Smooth muscle cell (in vitro differentiated cells): ENCODE results near the gene BIVM. TPM values are rescaled to one million over a fixed set of nuclear protein-coding genes. Genes with fewer than 3 reads are reported as not detected.

Experiments
- DNase-seq: peaks from one replicate; lab custom pipeline; 2025; ENCODE audit not compliant: unreplicated experiment; lab: John Stamatoyannopoulos, UW
- H2AFZ ChIP-seq: fragments of 200-600 bp; sonication (generic); 2 replicates; pipeline ENCODE4 v1.6.0; 2016; ENCODE audit warnings: antibody characterized with exemption, low read depth, mild to moderate bottlenecking
- H3F3A ChIP-seq: fragments of 200-600 bp; sonication (generic); 2 replicates; pipeline ENCODE4 v1.6.0; 2017; ENCODE audit warnings: antibody characterized with exemption, low read depth
- H3K27ac ChIP-seq: fragments of 200-600 bp; sonication (generic); 2 replicates; pipeline ENCODE4 v1.5.1; 2016; ENCODE audit warnings: low read depth, mild to moderate bottlenecking
- H3K27me3 ChIP-seq: fragments of 200-600 bp; sonication (generic); 2 replicates; pipeline ENCODE4 v1.6.1; 2016; ENCODE audit warnings: low read depth, mild to moderate bottlenecking
- H3K36me3 ChIP-seq: fragments of 200-600 bp; sonication (generic); 2 replicates; pipeline ENCODE4 v1.5.1; 2016; ENCODE audit warnings: low read depth
- H3K4me1 ChIP-seq: fragments of 200-600 bp; sonication (generic); 2 replicates; pipeline ENCODE4 v1.5.1; 2016; ENCODE audit warnings: low read depth
- H3K4me2 ChIP-seq: fragments of 200-600 bp; sonication (generic); 2 replicates; pipeline ENCODE4 v1.6.0; 2016; ENCODE audit warnings: mild to moderate bottlenecking
- H3K4me3 ChIP-seq: fragments of 200-600 bp; sonication (generic); 2 replicates; pipeline ENCODE4 v1.5.1; 2016; ENCODE audit warnings: mild to moderate bottlenecking
- H3K79me2 ChIP-seq: fragments of 200-600 bp; sonication (generic); 2 replicates; pipeline ENCODE4 v1.6.0; 2016; ENCODE audit warnings: low read depth, mild to moderate bottlenecking
- H3K9ac ChIP-seq: fragments of 200-600 bp; sonication (generic); 2 replicates; pipeline ENCODE4 v1.6.0; 2016; ENCODE audit warnings: low read depth
- H3K9me3 ChIP-seq: fragments of 200-600 bp; sonication (generic); replicated peaks from 2 replicates; pipeline ENCODE4 v1.5.1; 2016; ENCODE audit warnings: low read depth
- H4K20me1 ChIP-seq: fragments of 200-600 bp; sonication (generic); 2 replicates; pipeline ENCODE4 v1.6.0; 2016; ENCODE audit warnings: low read depth
- CTCF ChIP-seq: fragments of 200-600 bp; sonication (generic); IDR thresholded peaks from 2 replicates; pipeline ENCODE4 v1.5.1; 2017; ENCODE audit warnings: borderline replicate concordance, mild to moderate bottlenecking, antibody characterized with exemption; ENCODE audit not compliant: insufficient read depth, poor library complexity, severe bottlenecking
- WGBS: methylation state at CpG from one replicate; pipeline ENCODE4 v1.1.7; 2016; ENCODE audit warnings: low lambda C conversion rate; 5-methylcytosine and 5-hydroxymethylcytosine counted together
- polyA plus RNA-seq: library from polyadenylated mRNA; unstranded; fragments of >200 nt; fragmentation: Nextera tagmentation; extraction: Ambion mirVana; gene quantifications from 2 replicates; pipeline ENCODE4 v1.2.1, GENCODE V29; 2016
- total RNA-seq: library from RNA; depleted of rRNA; stranded (reverse); fragments of >200 nt; gene quantifications from 2 replicates; pipeline ENCODE4 v1.2.3, GENCODE V29; 2014

BIVM gene
- total and polyA plus RNA-seq, 2 experiments from 2014 or later = 7.7 to 9.1 TPM

- no peak for TF ChIP-seq CTCF
- 77% methylated on average over 9 of the region's 9 CpGs for WGBS
- DNase-seq = no peak
Measured at GRCh38 chr13:102793611-102794355, 5.1 kb upstream of the BIVM start.

GRCh38 chr13:102799426-102800144, 666 bp downstream of the BIVM start:
- TF ChIP-seq CTCF = no peak
- Histone ChIP-seq H3K9me3 (no peaks in the 10 kb centered on the region), H3F3A (no peaks in the 10 kb centered on the region), H3K27me3 (no peaks in the 10 kb centered on the region), H3K4me2 (peak overlapping the region; percentile 89), H3K9ac (no peak overlapping the region), H3K79me2 (peaks cover 24% of the 10 kb centered on the region), H3K4me1 (peaks cover 7% of the 10 kb centered on the region), H4K20me1 (peaks cover 3% of the 10 kb centered on the region), H3K36me3 (no peaks in the 10 kb centered on the region), H3K4me3 (peak overlapping the region; percentile 77), H3K27ac (no peak overlapping the region), H2AFZ (peak overlapping the region; percentile 85)
- peak; percentile 31 for DNase-seq
- 1% methylated on average over 54 of the region's 69 CpGs for WGBS

More at GRCh38 chr13:102793611-102794355, 5.1 kb upstream of the BIVM start:
- Histone ChIP-seq H4K20me1 (no peaks in the 10 kb centered on the region), H3K36me3 (peaks cover 14% of the 10 kb centered on the region), H3K4me2 (no peak overlapping the region), H2AFZ (no peak overlapping the region), H3K4me1 (peaks cover 7% of the 10 kb centered on the region), H3K79me2 (peaks cover 5% of the 10 kb centered on the region), H3K4me3 (no peak overlapping the region), H3F3A (no peaks in the 10 kb centered on the region), H3K9me3 (no peaks in the 10 kb centered on the region), H3K9ac (no peak overlapping the region), H3K27ac (no peak overlapping the region), H3K27me3 (no peaks in the 10 kb centered on the region)

GRCh38 chr13:102800145-102801041, 1.5 kb downstream of the BIVM start:
- DNase-seq = peak; percentile 52
- H3K9ac ChIP-seq = peak overlapping the region; percentile 47
- H3K36me3 ChIP-seq = no peaks in the 10 kb centered on the region
- no peak overlapping the region for H3K27ac ChIP-seq
- H3F3A ChIP-seq = no peaks in the 10 kb centered on the region
- H2AFZ ChIP-seq = peak overlapping the region; percentile 85
- H3K27me3 ChIP-seq = no peaks in the 10 kb centered on the region
- H3K4me3 ChIP-seq = peak overlapping the region; percentile 77
- peaks cover 29% of the 10 kb centered on the region for H3K79me2 ChIP-seq
- peak overlapping the region; percentile 89 for H3K4me2 ChIP-seq
- peak; percentile 72 for TF ChIP-seq CTCF
- peaks cover 3% of the 10 kb centered on the region for H4K20me1 ChIP-seq
- peaks cover 7% of the 10 kb centered on the region for H3K4me1 ChIP-seq
- WGBS = 6% methylated on average over 31 of the region's 81 CpGs
- no peaks in the 10 kb centered on the region for H3K9me3 ChIP-seq
